Endodermal cell (in vitro differentiated cells): Measurements from ENCODE around the gene CPT1C. TPM values are rescaled to one million over a fixed set of nuclear protein-coding genes. Genes with fewer than 3 reads are reported as not detected.

Source experiments
- DNase-seq: peaks from one replicate; pipeline ENCODE4 v3.0.0-alpha.2; 2017
- H3K27ac ChIP-seq: 2 replicates; pipeline ENCODE4 v1.5.1; 2013; ENCODE audit warnings: mild to moderate bottlenecking, low read depth, low read length, moderate library complexity
- H3K27me3 ChIP-seq: 2 replicates; pipeline ENCODE4 v1.6.1; 2013; ENCODE audit warnings: mild to moderate bottlenecking, low read length, moderate library complexity; ENCODE audit not compliant: insufficient read depth, control insufficient read depth, poor library complexity, severe bottlenecking
- H3K36me3 ChIP-seq: 2 replicates; pipeline ENCODE4 v1.7.0; 2013; ENCODE audit warnings: mild to moderate bottlenecking, low read length, moderate library complexity; ENCODE audit not compliant: control insufficient read depth, insufficient read depth
- H3K4me1 ChIP-seq: one replicate; pipeline ENCODE4 v1.7.0; 2013; ENCODE audit warnings: low read length; ENCODE audit not compliant: control insufficient read depth, insufficient read depth
- H3K4me3 ChIP-seq: 2 replicates; pipeline ENCODE4 v1.5.1; 2013; ENCODE audit warnings: mild to moderate bottlenecking, low read length, moderate library complexity
- H3K9ac ChIP-seq: 2 replicates; pipeline ENCODE4 v1.6.1; 2013; ENCODE audit warnings: mild to moderate bottlenecking, low read length, moderate library complexity; ENCODE audit not compliant: poor library complexity, severe bottlenecking; ENCODE audit errors: extremely low read depth
- H3K9me3 ChIP-seq: 2 replicates; pipeline ENCODE4 v1.6.1; 2013; ENCODE audit warnings: mild to moderate bottlenecking, low read length, moderate library complexity; ENCODE audit not compliant: control insufficient read depth
- H3K27ac Mint-ChIP-seq: 2 replicates; pipeline ENCODE4 v1.8.0; 2020; ENCODE audit warnings: mixed read lengths
- H3K27me3 Mint-ChIP-seq: 2 replicates; pipeline ENCODE4 v1.8.0; 2021; ENCODE audit warnings: mild to moderate bottlenecking, mixed read lengths; ENCODE audit not compliant: insufficient read depth
- H3K36me3 Mint-ChIP-seq: 2 replicates; pipeline ENCODE4 v1.8.0; 2020; ENCODE audit warnings: low read depth, mixed read lengths
- H3K4me1 Mint-ChIP-seq: 2 replicates; pipeline ENCODE4 v1.8.0; 2020; ENCODE audit warnings: mixed read lengths
- H3K4me3 Mint-ChIP-seq: 2 replicates; pipeline ENCODE4 v1.8.0; 2020; ENCODE audit warnings: mild to moderate bottlenecking, moderate library complexity, mixed read lengths
- H3K9me3 Mint-ChIP-seq: 2 replicates; pipeline ENCODE4 v1.8.0; 2020; ENCODE audit warnings: mild to moderate bottlenecking, mixed read lengths
- WGBS, 2 experiments: methylation state at CpG; one replicate each; pipeline versions ENCODE4 v1.1.5 to v1.1.7; 2013; ENCODE audit warnings: missing lambda C conversion rate in 2 of 2, mixed read lengths in 1 of 2; ENCODE audit not compliant: insufficient coverage in 1 of 2, insufficient read length in 1 of 2; 5-methylcytosine and 5-hydroxymethylcytosine counted together
- total RNA-seq, 2 donors: library from RNA; stranded (reverse); fragmentation: NEBNext Ultra II Directional in 1 of 2; extraction: Animal tissue kit (Norgen Biotek cat#: 25700) in 1 of 2; gene quantifications; 2 replicates in 1 of 2; 3 replicates in 1 of 2; pipeline ENCODE4 v1.2.1, GENCODE V29; 2021
- TF ChIP-seq, protein P1 (sequence below): fragments of 200-600 bp; sonication (generic); conservative IDR thresholded peaks from 2 replicates; pipeline ENCODE4 v1.5.0; 2021; ENCODE audit warnings: antibody characterized with exemption, mild to moderate bottlenecking

CPT1C gene
- total RNA-seq, 2 donors from 2014 or later: 41.4 to 59.7 TPM

DNA sequence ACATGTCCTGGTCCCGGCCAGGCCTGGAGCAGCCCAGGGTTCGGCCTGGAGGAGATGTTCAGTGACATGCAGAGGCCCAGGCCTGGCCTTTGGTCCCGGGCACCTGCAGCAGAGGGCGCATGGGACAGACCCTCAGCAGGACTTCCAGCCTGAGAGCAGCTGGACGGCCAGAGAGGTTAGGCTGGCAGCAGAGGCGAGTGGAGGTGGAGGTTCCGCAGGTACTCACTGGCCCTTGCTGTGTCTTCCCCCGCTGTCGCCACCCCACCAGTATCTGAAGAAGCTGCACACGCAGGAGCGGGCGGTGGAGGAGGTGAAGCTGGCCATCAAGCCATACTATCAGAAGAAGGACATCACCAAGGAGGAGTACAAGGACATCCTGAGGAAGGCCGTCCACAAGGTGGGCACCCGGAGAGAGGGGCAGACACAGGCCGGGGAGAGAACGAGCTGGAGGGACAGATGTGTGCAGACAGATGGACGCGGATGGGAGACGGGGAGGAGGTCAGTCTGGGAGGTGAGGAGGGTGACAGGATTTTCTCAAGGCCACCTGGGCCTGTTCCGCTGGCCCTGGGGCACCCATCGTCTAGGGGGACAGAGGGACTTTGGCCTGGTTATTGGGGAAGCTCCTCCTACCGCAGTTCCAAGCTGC, 33.3 kb upstream of the CPT1C start:
- Mint-ChIP-seq H3K27me3 (no peaks in the 10 kb centered on the region), H3K9me3 (peaks cover 9% of the 10 kb centered on the region), H3K4me1 (no peaks in the 10 kb centered on the region), H3K27ac (no peak overlapping the region), H3K36me3 (peaks cover 87% of the 10 kb centered on the region), H3K4me3 (no peak overlapping the region)
- H3K4me3 ChIP-seq: no peak overlapping the region
- no peaks in the 10 kb centered on the region for H3K4me1 ChIP-seq
- 93 to 95% methylated on average over 10 to 22 of the region's 22 CpGs for WGBS, 2 experiments
- TF ChIP-seq, protein P1, sequence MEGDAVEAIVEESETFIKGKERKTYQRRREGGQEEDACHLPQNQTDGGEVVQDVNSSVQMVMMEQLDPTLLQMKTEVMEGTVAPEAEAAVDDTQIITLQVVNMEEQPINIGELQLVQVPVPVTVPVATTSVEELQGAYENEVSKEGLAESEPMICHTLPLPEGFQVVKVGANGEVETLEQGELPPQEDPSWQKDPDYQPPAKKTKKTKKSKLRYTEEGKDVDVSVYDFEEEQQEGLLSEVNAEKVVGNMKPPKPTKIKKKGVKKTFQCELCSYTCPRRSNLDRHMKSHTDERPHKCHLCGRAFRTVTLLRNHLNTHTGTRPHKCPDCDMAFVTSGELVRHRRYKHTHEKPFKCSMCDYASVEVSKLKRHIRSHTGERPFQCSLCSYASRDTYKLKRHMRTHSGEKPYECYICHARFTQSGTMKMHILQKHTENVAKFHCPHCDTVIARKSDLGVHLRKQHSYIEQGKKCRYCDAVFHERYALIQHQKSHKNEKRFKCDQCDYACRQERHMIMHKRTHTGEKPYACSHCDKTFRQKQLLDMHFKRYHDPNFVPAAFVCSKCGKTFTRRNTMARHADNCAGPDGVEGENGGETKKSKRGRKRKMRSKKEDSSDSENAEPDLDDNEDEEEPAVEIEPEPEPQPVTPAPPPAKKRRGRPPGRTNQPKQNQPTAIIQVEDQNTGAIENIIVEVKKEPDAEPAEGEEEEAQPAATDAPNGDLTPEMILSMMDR: no peak
- DNase-seq: no peak
- no peaks in the 10 kb centered on the region for H3K27me3 ChIP-seq
- peaks cover 10% of the 10 kb centered on the region for H3K9me3 ChIP-seq
- H3K36me3 ChIP-seq: peaks cover 86% of the 10 kb centered on the region
- H3K27ac ChIP-seq: no peak overlapping the region
- H3K9ac ChIP-seq: no peak overlapping the region

DNA sequence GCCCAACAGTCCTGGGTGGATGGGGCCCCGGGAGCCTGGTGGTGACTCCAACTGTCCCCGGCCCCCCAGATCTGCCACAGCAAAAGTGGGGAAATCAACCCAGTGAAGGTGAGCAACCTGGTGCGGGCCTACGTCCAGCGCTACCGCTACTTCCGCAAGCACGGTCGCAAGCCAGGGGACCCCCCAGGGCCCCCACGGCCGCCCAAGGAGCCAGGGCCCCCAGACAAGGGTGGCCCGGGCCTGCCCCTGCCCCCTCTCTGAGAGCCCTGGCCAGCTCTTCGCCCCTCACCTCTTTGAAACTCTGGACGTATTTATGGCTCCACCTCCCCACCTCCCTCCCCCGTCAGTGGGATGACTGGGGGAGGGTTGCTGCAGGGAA, 32.8 kb upstream of the CPT1C start:
- DNase-seq: no peak
- no peak overlapping the region for H3K27ac Mint-ChIP-seq
- H3K4me1 Mint-ChIP-seq: no peaks in the 10 kb centered on the region
- H3K36me3 Mint-ChIP-seq: peaks cover 88% of the 10 kb centered on the region
- H3K9me3 ChIP-seq: peaks cover 10% of the 10 kb centered on the region
- TF ChIP-seq, protein P1: no peak
- H3K36me3 ChIP-seq: peaks cover 86% of the 10 kb centered on the region
- peaks cover 9% of the 10 kb centered on the region for H3K9me3 Mint-ChIP-seq
- no peaks in the 10 kb centered on the region for H3K4me1 ChIP-seq
- no peaks in the 10 kb centered on the region for H3K27me3 ChIP-seq
- H3K4me3 Mint-ChIP-seq: no peak overlapping the region
- no peaks in the 10 kb centered on the region for H3K27me3 Mint-ChIP-seq
- H3K4me3 ChIP-seq: no peak overlapping the region
- 95 to 97% methylated on average over 10 to 15 of the region's 15 CpGs for WGBS, 2 experiments
- no peak overlapping the region for H3K27ac ChIP-seq
- no peak overlapping the region for H3K9ac ChIP-seq

DNA sequence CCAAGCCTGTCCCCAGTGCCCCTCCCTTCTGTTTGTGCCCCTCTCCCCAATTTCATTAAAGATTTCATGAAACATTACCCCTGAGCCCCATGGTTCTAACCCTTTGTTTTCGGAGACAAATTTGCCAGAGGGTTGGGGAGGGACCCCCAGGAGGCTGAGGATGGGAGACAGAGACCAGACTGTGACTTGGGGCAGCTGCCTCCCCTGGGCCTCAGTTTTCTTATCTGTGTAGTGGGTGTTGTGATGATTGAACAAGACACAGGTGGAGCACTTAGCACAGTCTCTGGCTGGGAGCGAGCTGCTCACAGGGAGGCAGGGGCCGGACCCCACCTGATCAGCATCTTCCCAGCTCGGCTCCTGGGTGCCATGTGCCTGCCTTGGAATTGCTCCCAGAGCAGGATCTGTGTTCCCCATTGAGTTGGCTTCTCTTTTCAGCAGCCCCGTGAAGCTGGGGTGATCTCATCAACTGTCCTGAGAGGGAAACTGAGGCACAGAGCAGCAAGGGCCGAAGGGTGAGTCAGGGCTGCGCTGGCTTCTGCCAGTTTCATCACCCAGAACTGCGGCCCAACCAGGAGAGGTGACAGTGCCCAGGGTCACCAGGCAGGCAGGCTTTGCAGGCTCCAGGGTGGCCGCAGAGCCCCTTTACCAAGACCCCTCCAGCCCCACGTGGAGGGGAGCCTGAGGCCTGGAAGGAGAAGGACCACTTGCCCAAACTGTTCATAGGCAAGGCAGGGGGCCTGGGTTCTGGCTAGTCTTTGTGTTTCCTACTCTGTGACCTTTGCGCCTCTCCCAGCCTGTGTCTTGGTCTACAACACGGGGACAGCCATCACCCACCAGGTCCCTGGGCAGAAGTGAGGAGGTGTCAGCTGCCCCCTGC, 32.1 kb upstream of the CPT1C start:
- Histone ChIP-seq H3K9me3 (peaks cover 10% of the 10 kb centered on the region), H3K36me3 (peaks cover 84% of the 10 kb centered on the region), H3K27me3 (no peaks in the 10 kb centered on the region), H3K4me3 (no peak overlapping the region), H3K9ac (no peak overlapping the region), H3K4me1 (no peaks in the 10 kb centered on the region), H3K27ac (no peak overlapping the region)
- no peak overlapping the region for H3K27ac Mint-ChIP-seq
- no peak overlapping the region for H3K4me3 Mint-ChIP-seq
- H3K36me3 Mint-ChIP-seq: peaks cover 85% of the 10 kb centered on the region
- no peaks in the 10 kb centered on the region for H3K27me3 Mint-ChIP-seq
- WGBS, 2 experiments: 89 to 97% methylated on average over 7 to 12 of the region's 12 CpGs
- TF ChIP-seq, protein P1: no peak
- no peak for DNase-seq
- peaks cover 9% of the 10 kb centered on the region for H3K9me3 Mint-ChIP-seq
- H3K4me1 Mint-ChIP-seq: no peaks in the 10 kb centered on the region
